Testis (tissue), 3 donors: ENCODE data around the gene CALCOCO2. TPM values are rescaled to one million over a fixed set of nuclear protein-coding genes. Genes with fewer than 3 reads are reported as not detected.
A peak's percentile ranks its signal among the peaks of the same experiment; 100 is the strongest.
"Not testable (repeated sequence)": the region's sequence is repeated elsewhere in the genome, so short reads cannot be mapped to it uniquely, and the experiment has no call there.

Experiments used
- DNase-seq: peaks from one replicate; pipeline ENCODE4 v3.0.0-alpha.2; 2019
- H3K27ac ChIP-seq, 2 donors: fragments of 200-600 bp; sonication (generic); one replicate each; pipeline ENCODE4 v1.5.1; 2019
- H3K27me3 ChIP-seq: fragments of 200-600 bp; sonication (generic); one replicate; pipeline ENCODE4 v1.5.1; 2019
- H3K36me3 ChIP-seq: fragments of 200-600 bp; sonication (generic); one replicate; pipeline ENCODE4 v1.5.1; 2017; ENCODE audit warnings: low read depth; ENCODE audit errors: missing control alignments
- H3K4me1 ChIP-seq: fragments of 200-600 bp; sonication (generic); one replicate; pipeline ENCODE4 v1.5.1; 2019
- H3K4me3 ChIP-seq, 2 donors: fragments of 200-600 bp; sonication (generic); one replicate each; pipeline ENCODE4 v1.5.1; 2017 to 2019
- H3K9me3 ChIP-seq: fragments of 200-600 bp; sonication (generic); one replicate; pipeline ENCODE4 v1.5.1; 2017
- POLR2A ChIP-seq: fragments of 450-650 bp; IDR thresholded peaks from one replicate; pipeline ENCODE4 v1.6.1; 2017; ENCODE audit warnings: antibody characterized with exemption, mild to moderate bottlenecking, moderate library complexity
- WGBS, 2 donors: methylation state at CpG; one replicate each; pipeline ENCODE4 v1.1.5; 2018; 5-methylcytosine and 5-hydroxymethylcytosine counted together
- intact Hi-C: fragments of 100-400 bp; cut with DNase I; formaldehyde crosslinking; loops from one replicate; pipeline ENCODE4 v1.15.1; 2023; ENCODE audit warnings: low total_unique reads
- polyA plus RNA-seq: library from polyadenylated mRNA; stranded (reverse); fragments of 350-450 nt; fragmentation: Illumina TruSeq; extraction: RNeasy Lipid Tissue Mini Kit (QIAGEN cat#74804); gene quantifications from one replicate; pipeline ENCODE4 v1.2.3, GENCODE V29; 2014; ENCODE audit warnings: low read depth, low replicate concordance; ENCODE audit not compliant: insufficient read depth
- total RNA-seq, 2 donors: library from RNA; depleted of rRNA; stranded (reverse); fragments of >200 nt; gene quantifications; one replicate each; pipeline ENCODE4 v1.2.3, GENCODE V29; 2016
- TF ChIP-seq, protein P1 (sequence below), 3 experiments: fragments of 450-650 bp in 2 of 3; fragments of 200-600 bp in 1 of 3; sonication (generic) in 1 of 3; IDR thresholded peaks; one replicate each; pipeline ENCODE4 v1.5.1; 2016 to 2019; ENCODE audit warnings: antibody characterized with exemption in 3 of 3, mild to moderate bottlenecking in 2 of 3, moderate library complexity in 1 of 3

Gene CALCOCO2
- total and polyA plus RNA-seq, 3 donors from 2014 or later, result 117 to 351 (median 153) TPM

DNA sequence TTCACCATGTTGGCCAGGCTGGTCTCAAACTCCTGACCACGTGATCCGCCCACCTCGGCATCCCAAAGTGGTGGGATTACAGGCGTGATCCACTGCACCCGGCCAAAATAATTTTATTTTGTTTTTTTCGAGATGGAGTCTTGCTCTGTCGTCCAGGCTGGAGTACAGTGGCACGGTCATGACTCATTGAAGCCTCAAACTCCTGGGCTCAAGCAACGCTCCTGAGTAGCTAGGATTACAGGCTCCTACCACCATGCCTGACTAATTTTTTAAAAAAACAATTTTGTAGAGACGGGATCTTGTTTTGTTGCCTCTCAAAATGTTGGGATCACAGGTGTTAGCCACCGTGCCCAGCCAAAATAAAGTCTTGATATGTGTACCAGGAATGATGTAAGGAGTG, 11.4 kb upstream of the CALCOCO2 start:
- no peak for DNase-seq
- H3K4me1 ChIP-seq, result no peaks in the 10 kb centered on the region
- 87 to 93% methylated on average over 11 of the region's 11 CpGs for WGBS, 2 donors
- H3K36me3 ChIP-seq, result no peaks in the 10 kb centered on the region
- H3K9me3 ChIP-seq, result no peaks in the 10 kb centered on the region
- no peaks in the 10 kb centered on the region for H3K27me3 ChIP-seq
- TF ChIP-seq, protein P1, sequence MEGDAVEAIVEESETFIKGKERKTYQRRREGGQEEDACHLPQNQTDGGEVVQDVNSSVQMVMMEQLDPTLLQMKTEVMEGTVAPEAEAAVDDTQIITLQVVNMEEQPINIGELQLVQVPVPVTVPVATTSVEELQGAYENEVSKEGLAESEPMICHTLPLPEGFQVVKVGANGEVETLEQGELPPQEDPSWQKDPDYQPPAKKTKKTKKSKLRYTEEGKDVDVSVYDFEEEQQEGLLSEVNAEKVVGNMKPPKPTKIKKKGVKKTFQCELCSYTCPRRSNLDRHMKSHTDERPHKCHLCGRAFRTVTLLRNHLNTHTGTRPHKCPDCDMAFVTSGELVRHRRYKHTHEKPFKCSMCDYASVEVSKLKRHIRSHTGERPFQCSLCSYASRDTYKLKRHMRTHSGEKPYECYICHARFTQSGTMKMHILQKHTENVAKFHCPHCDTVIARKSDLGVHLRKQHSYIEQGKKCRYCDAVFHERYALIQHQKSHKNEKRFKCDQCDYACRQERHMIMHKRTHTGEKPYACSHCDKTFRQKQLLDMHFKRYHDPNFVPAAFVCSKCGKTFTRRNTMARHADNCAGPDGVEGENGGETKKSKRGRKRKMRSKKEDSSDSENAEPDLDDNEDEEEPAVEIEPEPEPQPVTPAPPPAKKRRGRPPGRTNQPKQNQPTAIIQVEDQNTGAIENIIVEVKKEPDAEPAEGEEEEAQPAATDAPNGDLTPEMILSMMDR (IDR thresholded peaks at IDR 0.05), result no peak
- TF ChIP-seq POLR2A, result no peak
- H3K27ac ChIP-seq, result no peak overlapping the region
- intact Hi-C loops, result no loop called here
- H3K4me3 ChIP-seq, result no peak overlapping the region

DNA sequence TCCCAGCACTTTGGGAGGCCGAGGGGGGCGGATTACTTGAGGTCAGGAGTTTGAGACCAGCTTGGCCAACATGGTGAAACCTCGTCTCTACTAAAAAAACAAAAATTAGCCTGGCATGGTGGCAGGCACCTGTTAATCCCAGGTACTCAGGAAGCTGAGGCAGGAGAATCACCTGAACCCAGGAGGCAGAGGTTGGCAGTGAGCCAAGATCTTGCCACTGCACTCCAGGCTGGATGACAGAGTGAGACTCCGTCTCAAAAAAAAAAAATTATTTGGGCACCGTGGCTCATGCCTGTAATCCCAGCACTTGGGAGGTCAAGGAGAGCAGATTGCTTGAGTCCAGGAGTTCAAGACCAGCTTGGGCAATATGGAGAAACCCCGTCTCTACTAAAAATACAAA, 9.9 kb upstream of the CALCOCO2 start:
- not testable (repeated sequence) for H3K4me3 ChIP-seq, H3K27ac ChIP-seq, DNase-seq, H3K9me3 ChIP-seq, H3K27me3 ChIP-seq, H3K4me1 ChIP-seq, H3K36me3 ChIP-seq
- intact Hi-C loops, result loop anchor here (10.0 kb wide), 1 partner anchor 54 kb away; no protein-coding TSS in a partner anchor
- WGBS, 2 donors, result 80 to 87% methylated on average over 6 of the region's 6 CpGs

DNA sequence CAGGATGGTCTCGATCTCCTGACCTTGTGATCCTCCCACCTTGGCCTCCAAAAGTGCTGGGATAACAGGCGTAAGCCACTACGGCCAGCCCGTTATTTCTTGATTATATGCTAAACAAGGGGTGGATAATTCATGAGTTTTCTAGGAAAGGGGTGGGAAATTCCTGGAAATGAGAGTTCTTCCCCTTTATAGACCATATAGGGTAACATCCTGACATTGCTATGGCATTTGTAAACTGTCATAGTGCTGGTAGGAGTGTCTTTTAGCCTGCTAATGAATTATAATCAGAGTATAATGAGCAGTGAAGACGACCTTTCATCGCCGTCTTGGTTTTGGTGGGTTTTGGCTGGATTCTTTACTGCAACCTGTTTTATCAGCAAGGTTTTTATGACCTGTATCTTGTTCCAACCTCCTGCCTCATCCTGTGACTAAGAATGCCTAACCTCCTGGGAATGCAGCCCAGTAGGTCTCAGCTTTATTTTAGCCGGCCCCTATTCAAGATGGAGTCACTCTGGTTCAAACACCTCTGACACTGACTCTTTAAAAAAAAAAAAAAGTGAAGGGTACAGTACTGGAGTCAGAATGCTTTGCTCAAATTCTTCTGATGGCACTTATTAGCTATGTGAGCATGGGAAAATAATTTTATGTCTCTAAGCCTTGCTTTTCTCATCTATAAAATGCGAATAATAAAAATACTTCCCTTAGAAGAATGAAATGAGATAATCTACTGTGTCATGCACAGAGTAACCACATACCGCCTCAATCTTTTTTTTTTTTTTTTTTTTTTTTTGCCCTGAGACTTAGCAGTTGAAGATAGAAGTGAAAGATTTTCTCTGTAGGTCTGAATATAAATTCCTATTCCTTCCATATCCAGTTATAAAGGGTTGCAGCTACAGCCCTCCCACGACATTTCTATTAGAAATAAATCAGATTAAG, 5.1 kb upstream of the CALCOCO2 start:
- intact Hi-C loops, result loop anchor here (10.0 kb wide), 1 partner anchor 49 kb away; no protein-coding TSS in a partner anchor
- no peak for TF ChIP-seq POLR2A
- TF ChIP-seq, protein P1 (IDR thresholded peaks at IDR 0.05), result no peak

DNA sequence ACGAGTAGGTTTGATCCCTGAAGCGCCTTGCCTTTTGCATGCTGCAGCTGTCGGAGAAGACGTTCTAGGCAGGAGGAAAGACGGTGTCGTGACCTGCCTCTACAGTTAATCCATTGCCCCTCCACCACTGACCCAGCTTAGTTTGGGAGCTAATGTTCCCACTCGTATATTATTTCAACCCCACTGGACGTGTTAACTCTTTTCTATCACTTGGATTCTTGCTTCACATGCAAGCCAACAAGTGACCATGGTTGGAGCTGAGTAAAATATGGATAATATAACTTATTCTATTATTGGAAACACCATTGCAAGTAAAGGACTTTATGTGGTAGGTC, 681 bp downstream of the CALCOCO2 start:
- no peak for DNase-seq

More for the DNA sequence above, 5.1 kb upstream of the CALCOCO2 start:
- DNase-seq, result no peak
- H3K4me3 ChIP-seq, result no peak overlapping the region
- H3K4me1 ChIP-seq, result no peaks in the 10 kb centered on the region
- 75 to 81% methylated on average over 11 of the region's 11 CpGs for WGBS, 2 donors
- H3K9me3 ChIP-seq, result no peaks in the 10 kb centered on the region
- no peaks in the 10 kb centered on the region for H3K36me3 ChIP-seq
- H3K27ac ChIP-seq, result no peak overlapping the region
- no peaks in the 10 kb centered on the region for H3K27me3 ChIP-seq

DNA sequence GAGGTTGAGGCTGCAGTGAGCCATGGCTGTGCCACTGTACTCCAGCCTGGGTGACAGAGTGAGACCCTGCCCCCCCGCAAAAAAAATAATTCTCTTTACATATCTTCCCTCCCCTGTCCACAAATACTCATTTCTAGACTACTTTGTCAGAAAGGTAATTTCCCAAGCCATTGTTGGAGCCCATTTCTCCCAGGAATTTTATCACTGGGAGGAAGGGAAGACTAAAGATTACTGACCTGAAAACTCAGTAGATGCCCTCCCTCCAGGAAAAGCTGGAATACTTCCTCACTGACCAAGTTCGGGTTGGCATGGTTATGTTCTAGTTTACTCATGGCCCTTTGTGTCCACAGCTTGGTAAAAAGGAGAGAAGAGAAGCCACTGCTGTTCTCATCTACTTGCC, 4.1 kb downstream of the CALCOCO2 start:
- Histone ChIP-seq H3K36me3 (no peaks in the 10 kb centered on the region), H3K4me3 (no peak overlapping the region), H3K9me3 (no peaks in the 10 kb centered on the region), H3K4me1 (peaks cover 15% of the 10 kb centered on the region), H3K27ac (no peak overlapping the region), H3K27me3 (no peaks in the 10 kb centered on the region)
- DNase-seq, result no peak
- TF ChIP-seq, protein P1 (IDR thresholded peaks at IDR 0.05), result no peak
- no peak for TF ChIP-seq POLR2A
- intact Hi-C loops, result no loop called here
- WGBS, 2 donors, result 64 to 97% methylated on average over 2 of the region's 2 CpGs

More for the DNA sequence above, 681 bp downstream of the CALCOCO2 start:
- WGBS, 2 donors, result 0 to 1% methylated on average over 8 of the region's 8 CpGs
- H3K36me3 ChIP-seq, result no peaks in the 10 kb centered on the region
- intact Hi-C loops, result no loop called here
- peak overlapping the region; percentile 88 to 89 for H3K4me3 ChIP-seq
- H3K27me3 ChIP-seq, result no peaks in the 10 kb centered on the region
- peak overlapping the region; percentile 87 to 96 for H3K27ac ChIP-seq
- no peaks in the 10 kb centered on the region for H3K9me3 ChIP-seq
- peaks cover 10% of the 10 kb centered on the region for H3K4me1 ChIP-seq
- TF ChIP-seq POLR2A, result no peak
- TF ChIP-seq, protein P1 (IDR thresholded peaks at IDR 0.05), result no peak
